ENCODE measurements around the gene TPPP2. TPM values are rescaled to one million over a fixed set of nuclear protein-coding genes. Genes with fewer than 3 reads are reported as not detected.
"Not testable (repeated sequence)": the region's sequence is repeated elsewhere in the genome, so short reads cannot be mapped to it uniquely, and the experiment has no call there.

TPPP2 gene
- total RNA-seq, 1 donor from 2014 or later = not detected

- peak; percentile 30 for ATAC-seq
These were observed 8.7 kb downstream of the TPPP2 start for GRCh38 chr14:21038441-21039422.

- ATAC-seq = peak; percentile 33
These were observed 9.8 kb downstream of the TPPP2 start for GRCh38 chr14:21039585-21040369.

DNA sequence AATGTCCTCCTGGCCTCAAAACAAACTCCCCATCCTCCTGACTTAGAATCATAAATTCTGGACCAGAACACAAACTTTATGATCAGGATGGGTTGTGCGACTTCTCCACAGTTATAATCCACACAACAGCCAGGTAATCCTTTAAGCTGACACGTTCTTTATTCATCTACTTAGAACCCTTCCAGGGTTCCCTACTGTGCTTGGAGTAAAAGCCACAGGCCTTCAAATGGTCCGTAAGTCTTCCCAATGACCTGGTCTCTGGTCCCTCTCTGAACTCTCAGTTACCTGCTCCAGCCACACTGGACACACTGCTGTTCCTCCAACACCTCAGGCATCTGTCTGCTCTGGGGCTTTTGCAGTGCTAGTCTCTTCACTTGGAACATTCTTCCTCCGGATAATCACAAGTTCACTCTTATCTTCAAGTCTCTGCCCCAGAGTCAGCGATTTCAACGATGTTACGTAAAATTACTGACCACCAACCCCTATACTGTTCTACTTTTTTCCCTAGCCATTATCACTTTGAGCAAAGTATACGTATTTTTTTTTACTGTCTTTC, 10.4 kb downstream of the TPPP2 start:
- no peak for ATAC-seq

DNA sequence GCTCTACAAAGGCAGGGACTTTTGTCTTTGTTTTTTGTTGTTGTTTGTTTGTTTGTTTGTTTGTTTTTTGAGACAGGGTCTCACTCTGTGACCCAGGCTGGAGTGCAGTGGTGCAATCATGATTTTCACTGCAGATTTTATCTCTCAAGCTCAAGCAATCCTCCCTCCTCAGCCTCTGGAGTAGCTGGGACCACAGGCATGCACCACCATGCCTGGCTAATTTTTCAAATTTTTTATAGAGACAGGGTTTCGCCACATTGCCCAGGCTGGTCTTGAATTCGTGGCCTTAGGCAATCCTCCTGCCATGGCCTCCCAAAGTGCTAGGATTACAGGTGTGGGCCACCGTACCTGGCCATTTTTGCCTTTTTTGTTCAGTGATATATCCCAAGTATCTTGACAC, 10.9 kb downstream of the TPPP2 start:
- ATAC-seq = not testable (repeated sequence)

DNA sequence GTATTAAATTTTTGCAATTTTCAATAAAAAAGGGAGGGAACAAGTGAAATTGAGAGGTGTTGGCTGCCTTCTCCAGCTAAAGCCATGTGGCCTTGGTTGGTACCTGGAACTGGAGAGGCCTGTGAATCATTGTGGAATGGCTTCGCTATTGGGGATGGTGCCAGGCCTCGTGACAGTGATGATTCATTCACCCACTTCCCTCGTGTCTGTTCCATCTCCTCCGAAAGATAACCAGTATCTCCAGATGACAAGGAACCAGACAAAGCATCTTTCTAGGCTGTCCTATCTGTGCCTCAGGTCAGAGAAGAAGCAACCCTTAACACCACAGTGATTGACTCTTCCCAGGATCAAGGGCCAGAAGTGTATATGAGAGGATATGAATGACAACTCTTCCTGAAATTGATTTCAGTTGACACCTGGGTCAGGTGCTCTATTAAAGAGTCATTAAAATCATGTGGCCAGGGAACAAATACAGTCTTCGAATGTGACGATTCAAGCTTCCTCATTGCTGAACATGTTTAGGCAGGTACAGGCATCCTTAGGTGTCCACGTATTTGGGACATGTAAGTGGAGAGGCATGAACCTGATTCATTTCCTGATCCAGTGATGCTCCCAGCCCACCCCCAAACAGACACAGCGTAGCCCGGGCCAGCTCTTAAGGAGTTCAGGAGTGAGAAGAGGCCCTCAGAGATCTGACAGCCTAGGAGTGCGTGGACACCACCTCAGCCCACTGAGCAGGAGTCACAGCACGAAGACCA, 11.8 kb downstream of the TPPP2 start, which contains the start of gene RNASE7:
Gene RNASE7 (plus strand): TSS at position 687 of the 758 bp plus-strand sequence. CDS start 631 bp downstream, outside the sequence.
- ATAC-seq = peak; percentile 85

- peak; percentile 25 for ATAC-seq
These were observed 12.9 kb downstream of the TPPP2 start for GRCh38 chr14:21042918-21043317.

- no peak for ATAC-seq
These were observed 13.5 kb downstream of the TPPP2 start for GRCh38 chr14:21043387-21043973.

DNA sequence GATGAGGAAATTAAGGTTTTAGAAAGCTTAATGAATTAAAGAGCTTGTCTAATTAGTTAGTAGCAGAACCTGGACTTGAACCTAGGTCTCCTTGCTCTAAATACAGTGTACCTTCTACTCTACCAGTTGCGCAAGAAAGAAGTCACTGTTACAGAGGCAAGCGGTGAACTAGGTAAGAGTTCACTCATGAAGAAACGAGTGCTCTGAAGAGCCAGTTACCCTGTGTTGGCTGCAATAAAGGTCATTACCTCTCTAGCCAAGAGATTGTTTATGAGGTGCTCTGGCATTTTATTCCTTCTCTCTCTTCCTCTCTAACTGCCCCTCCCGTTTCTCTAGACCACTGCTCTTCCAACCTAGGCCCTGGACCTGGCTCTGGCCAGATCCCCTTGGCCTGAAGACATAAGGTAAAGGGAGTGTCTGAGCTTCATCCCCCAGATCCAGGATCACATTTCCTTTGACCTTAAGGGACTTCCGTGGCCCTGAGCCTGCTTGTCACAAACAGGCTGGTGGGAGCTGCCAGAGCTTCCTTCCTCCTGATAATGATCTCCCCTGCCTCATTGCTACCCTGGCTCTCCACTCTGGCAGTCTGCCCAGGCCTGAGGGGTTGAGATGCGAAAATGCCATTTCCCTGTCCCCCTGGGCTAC, 14.1 kb downstream of the TPPP2 start:
- ATAC-seq = no peak

- ATAC-seq = no peak
These were observed 17.4 kb downstream of the TPPP2 start for GRCh38 chr14:21047378-21047781.

DNA sequence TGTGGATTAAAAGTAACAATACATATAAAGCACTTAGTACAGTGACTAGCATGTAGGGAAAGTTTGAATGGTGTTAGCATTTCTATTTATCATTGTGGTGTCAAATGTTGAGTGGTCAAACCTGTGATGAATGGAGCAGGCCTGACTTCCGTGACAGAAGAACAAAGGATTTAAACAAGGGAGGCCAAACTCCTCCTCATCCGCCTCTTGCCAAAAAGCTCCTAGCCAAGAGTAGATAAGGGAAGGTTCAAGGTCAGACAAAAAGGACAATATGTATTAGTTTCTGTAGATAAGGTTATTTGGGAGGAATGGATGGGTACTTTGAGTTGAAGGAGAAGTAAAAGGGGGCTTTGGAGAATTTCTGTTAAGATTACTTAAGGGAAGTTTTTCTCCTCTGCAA, 18.6 kb downstream of the TPPP2 start:
- no peak for ATAC-seq

DNA sequence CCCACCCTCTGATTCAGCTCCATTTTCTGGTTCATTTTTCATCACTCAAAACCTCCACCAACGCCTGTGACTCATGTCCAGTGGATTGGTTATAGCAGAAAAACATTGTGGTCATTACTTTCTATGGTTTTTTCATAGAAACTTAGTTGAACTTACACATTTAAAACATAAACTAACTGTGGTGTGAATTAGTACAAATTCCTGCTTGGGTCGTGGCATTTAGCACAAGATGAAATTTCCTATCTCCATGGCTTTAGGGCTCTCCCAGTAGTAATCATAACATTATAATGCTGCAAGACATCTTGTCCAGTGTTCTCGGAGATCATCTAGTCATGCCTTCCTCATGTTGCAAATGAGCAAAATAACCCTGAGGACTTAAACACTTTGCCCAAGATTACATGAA, 19.3 kb downstream of the TPPP2 start:
- ATAC-seq = no peak

GRCh38 chr14:21050597-21050996, 20.6 kb downstream of the TPPP2 start:
- ATAC-seq = no peak

GRCh38 chr14:21053184-21054122, 23.4 kb downstream of the TPPP2 start:
- no peak for ATAC-seq

DNA sequence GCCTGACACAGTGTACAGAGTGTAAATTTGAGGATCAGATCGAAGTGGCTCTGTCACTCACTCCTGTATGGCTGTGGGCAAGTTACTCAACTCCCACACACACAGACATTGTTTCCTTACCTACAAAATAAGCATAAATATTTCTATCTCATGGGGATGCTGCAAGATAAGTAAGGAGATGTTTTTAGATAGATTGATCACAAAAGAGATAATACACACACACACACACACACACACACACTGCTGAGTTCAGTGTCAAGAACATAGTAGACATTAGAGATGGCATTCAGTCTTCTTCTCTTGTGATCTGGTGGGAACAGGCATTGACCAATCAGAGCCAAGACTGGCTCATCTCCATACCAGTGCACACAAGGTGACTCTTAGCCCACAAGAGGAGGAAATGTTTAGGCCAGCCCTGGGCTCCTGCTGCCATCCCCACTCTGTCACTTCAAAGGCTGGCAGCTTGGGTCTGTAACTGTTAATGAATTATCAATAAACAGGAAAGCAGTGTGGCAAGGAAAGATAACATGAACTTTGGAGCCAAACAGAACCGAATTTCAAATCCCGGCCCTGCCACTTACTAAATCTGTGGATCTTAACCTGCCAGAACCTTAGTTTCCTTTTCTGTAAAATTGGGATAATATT, 24.2 kb downstream of the TPPP2 start:
- ATAC-seq = peak; percentile 10

DNA sequence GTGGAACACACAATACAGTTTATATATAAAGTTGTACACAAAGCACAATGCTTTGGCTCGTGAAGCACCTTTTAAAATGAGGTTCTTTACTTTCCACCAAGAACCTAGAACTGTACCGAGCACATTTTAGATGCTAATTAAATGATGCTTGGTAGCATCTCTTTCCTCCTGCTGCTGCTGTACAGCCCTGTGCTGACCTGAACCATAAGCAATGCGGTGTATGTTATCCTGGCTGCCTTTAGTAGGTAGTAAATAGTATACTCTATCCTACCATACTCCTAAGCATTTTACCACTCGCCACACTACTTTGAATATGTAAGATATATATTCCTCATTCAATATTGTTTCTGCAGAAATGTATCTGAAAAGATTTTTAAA, 24.7 kb downstream of the TPPP2 start:
- no peak for ATAC-seq

GRCh38 chr14:21055432-21056117, 25.6 kb downstream of the TPPP2 start:
- ATAC-seq = no peak

GRCh38 chr14:21056520-21057163, 26.6 kb downstream of the TPPP2 start:
- no peak for ATAC-seq
